Muscle of arm (tissue), 12 donors: ENCODE data around the gene ULBP3. TPM values are rescaled to one million over a fixed set of nuclear protein-coding genes. Genes with fewer than 3 reads are reported as not detected.
"Not testable (repeated sequence)": the region's sequence is repeated elsewhere in the genome, so short reads cannot be mapped to it uniquely, and the experiment has no call there.

Source experiments
- DNase-seq: peaks from one replicate; pipeline ENCODE4 v3.0.0-alpha.2; 2013
- polyA plus RNA-seq, 12 donors: library from polyadenylated mRNA; unstranded; fragments of 120-200 nt; gene quantifications; one replicate each; pipeline ENCODE4 v1.2.1, GENCODE V29; 2013; ENCODE audit not compliant: insufficient read length in 12 of 12

Gene ULBP3
- polyA plus RNA-seq, 12 donors = 1.0 to 3.2 (median 2.3) TPM; not detected in 2

DNA sequence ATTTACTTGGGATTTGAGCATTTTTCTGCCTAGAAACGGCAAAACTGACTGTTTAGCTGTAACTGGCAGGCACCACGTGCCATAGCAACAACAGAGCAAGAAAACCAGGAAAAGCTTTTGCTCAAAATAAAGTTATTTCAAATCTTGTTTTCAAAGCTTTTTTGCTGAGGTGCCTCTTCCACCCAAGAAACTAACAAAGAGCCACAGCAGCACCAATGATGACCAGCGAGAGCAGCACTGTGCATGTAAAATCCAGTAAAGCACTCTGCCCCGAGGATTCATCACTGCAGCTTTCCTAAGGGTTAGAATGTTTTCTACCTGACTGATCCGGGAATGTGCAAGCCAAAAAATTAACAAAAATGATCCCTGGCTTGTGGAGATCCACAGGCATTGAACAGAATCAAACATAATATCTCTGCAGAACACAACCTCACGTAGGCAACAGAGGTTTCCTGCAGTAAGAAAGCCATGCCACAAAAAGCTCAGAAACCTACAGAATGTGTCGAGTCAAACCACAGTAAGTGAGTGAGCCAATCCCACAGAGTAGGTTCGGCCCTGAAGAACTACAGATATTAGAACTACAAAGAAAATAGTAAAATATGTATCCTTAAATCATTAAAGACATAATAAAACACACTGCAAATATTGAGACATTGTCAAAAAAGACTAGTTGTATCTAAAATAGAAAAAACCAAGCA, 7.4 kb upstream of the ULBP3 start:
- DNase-seq = no peak

DNA sequence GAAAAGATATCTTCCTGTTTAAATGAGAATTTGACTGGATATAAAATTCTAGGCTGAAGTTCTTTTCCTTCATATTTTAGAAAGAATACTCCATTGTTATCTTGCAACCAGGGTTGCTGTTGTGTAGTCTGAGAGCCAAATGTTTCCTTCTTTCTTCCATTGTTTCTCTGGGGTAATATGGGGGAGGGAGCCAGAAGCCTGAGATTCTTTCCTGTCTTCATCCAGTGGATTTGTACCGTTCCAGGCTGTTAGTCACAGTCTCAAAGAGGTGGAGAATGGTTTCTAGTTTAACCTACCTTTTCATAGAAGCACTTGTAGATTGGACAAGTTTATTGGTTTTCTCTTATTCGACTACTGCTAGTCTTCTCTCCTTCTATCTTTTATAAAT, 6.1 kb upstream of the ULBP3 start:
- no peak for DNase-seq

DNA sequence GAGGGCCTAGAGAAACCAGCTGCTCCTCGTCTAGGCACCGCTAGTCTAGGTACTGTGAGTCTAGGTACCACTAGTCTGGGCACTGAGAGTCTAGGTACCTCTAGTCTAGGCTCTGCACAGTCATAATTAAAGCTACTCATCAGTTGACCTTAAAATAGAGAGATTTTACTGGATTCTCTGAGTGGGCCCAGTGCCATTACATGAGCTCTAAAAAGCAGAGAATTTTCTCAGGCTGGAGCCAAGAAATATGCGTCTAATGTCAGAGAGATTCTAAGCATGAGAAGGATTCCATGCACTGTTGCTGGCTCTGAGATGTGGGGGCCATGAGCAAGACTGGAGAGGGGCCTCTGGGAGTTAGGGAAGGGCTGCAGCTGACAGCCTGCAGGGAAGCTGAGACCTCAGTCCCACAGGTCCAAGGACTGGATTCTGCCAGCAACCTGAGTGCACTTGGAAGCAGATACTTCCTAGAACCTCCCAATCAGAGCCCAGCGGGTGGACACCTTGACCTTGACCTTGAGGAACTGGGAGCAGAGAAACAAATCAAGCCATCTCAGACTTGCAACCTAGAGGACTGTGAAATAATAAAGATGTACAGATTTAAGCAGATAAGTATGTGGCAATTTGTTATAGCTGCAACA, 5.6 kb upstream of the ULBP3 start:
- not testable (repeated sequence) for DNase-seq

DNA sequence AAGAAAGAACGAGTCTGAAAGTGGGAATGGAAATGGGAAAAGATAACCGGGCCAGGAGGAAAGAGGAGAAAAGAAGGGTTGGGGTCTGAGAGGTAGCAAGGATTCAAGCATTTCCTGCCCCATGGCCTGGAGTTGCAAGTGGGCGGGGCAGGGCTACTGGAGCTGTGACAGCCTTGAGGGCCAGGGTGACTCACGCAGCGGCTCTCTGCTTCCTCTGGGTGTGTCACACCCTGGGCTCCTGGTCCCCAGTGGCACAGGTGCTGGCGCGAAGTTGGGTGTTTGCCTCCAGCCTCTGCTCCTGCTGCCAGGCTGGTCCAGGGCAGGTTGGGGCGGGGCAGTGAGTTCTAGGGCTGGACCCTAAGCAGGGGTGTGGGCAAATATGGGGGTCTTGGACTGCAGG, 3.3 kb upstream of the ULBP3 start:
- no peak for DNase-seq

DNA sequence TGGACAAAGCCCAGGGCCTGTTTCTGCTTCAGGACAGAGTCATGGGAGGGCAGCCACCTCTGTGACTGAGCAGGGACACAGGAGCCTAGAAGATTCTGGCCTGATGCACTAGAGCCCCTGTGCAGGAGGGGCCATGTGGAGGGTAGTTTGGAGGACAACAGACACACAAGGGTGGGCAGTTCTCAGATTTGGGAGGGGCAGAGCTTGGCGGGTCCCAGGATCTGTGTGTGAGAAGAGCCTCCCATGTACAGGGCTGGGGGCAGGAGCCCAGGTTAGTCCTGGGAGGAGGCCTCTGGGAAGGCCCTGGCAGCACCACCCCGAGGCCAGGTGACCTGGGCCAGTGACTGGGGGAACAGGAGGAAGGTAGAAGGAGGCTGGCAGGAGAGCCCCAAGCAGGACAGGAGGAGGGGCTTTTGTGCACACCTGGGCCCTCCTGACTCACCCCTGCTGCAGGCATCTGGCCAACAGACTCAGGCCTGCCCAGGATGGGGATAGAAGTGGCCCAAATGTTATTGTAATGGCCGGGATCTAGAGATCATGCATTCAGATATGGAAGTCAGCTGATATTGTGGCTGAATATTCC, 1.4 kb upstream of the ULBP3 start:
- no peak for DNase-seq

DNA sequence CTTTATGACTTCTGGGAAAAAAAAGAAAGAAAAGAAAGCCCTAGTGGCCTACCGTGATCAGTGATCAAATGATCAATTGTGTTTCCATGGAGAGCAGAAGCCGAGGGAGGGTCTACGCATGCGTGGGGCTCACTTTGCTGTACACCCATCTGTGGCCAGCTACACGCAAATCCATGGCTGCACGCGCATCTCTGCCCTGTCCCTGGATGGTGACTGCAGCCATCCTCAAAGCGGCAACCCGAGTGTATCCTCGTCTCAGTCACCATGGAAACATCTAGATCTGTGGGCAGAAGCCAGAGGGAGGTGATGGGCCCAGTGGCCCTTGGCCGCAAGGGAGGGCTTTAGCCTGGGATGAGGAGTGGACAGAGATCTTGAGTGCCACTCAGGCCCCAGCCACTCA, 785 bp upstream of the ULBP3 start:
- DNase-seq = no peak

DNA sequence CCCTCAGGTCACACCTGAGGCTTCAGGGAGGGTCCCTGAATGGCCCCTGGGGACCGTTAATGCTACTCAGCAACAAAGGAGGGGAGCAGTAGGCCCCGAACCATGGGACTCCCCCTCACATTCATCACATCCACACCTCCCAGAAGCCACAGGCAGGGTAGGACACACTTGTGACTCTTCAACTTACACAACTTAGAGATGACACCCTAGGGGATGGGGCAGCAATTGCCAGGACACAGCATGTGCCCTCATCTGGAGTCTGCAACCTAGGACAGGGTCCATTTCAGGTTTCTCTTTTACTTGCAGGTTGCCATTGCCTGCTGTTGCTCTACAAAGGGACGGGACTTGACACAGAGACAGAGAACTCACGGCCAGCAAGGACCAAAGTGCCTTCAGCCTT, 770 bp downstream of the ULBP3 start:
- DNase-seq = no peak

DNA sequence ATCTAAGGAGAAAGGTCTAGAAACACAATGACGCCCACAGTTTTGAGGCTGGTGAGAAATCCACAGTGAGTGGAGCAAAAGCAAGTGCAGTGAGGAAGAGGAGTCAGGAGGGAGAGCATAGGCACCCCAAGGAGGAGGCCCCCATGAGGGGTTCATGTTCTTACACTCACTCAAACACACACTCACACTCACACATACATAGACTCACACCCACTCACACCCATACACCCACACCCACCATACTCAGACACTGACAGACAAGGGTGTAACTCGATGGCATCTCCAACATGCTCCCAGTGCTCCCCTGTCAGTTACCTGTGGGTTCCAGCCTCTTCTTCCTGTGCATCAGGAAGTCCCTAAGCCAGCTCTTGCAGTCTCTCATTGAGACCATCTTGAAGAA, 3.8 kb downstream of the ULBP3 start:
- no peak for DNase-seq

DNA sequence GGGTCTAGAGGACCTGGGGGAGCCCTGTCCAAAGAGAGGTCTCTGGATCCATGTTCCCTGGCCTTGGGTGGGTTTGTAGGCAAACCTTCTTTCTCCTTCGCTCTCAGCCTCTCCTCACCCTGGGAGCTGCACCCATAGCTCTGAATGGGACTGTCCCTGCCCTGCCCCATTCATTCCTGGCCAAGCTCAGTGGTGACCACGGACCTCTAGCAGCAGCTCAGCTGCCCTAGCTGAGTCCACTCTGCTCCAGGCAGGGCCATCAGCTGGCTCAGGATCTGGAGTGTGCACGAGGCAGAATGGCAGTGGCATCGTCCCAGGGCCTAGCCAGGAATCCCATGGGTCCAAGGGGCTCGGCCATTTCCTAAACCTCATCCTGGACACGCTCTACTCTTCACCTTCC, 5.3 kb downstream of the ULBP3 start:
- no peak for DNase-seq

DNA sequence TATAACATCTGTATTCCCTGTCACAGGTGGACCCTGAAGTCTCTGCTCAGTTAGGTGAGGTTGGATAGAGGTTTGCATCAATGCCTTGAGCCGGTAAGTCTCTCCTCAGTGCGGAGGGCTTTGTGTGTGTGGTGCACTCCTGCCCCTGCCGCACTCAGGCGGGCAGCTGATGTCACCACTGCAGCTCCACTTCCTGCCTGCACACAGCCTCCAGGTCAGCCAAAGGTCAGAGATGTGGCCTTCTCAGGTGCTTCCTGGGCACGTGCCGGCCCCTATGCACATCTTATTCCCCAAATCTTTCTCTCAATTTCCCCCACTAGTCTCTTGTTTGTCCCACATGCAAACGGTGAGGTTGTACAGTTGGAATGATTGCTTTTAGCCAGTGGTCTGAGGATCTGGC, 8.9 kb downstream of the ULBP3 start:
- DNase-seq = not testable (repeated sequence)

DNA sequence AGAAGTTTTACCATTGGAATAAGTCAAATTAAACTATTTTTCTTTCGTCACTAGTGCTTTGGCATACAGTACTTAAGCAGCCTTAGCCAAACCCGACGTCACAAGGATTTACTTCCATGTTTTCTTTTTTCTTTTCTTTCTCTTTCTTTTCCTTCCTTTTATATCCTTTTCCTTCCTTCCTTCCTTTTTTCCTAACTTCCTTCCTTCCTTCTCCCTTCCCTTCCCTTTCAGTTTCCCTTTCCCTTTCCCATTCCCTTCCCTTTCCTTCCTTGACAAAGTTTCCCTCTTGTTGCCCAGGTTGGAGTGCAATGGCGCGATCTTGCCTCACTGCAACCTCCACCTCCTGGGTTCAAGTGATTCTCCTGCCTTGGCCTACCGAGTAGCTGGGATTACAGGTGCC, 9.9 kb downstream of the ULBP3 start:
- no peak for DNase-seq

DNA sequence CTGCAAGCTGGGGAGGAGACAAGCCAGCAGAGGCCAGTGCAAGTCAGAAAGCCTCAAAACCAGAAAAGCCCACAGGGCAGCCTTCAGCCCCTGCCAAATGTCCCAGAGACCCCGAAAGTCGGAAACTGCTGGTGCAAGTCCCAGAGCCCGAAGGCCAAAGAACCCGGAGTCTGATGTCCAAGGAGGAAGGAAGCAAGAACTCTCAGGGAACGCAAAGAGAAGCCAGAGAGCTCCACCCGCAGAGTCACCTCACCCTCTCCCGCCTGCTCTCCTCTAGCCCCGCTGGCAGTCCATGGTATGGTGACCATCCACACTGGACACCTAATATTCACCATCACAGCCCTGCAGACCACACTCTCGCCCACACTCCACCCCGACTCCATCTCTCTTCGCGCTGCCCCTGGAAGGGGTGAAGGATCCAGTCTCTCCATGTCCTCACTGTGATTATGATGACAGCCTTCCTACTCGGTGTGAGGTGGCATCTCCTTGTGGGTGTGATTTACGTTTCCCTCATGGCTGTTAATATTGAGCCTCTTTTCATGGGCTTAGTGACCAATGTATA, 10.6 kb downstream of the ULBP3 start:
- no peak for DNase-seq

DNA sequence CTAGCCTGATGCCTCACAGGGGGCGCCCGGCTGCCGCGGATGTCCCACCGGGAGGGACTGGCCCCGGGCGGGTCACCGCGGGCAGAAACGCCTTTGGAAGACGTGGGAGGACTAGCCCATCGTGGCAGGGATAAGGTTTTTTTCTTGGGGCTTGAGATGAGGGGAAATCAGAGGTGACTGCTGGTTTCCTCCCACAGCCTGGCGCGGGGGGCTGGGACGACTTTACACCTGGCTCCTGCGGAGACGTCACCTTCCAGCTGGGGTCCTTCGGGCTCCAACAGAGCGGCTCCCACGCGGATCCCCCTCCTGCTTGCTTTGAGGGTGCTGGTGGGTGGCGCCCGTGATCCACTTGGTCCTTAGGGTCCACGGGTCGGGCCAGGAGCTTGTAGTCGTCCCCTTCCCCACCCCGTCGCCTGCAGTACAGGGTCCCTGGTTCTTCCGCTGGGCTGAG, 11.4 kb downstream of the ULBP3 start:
- DNase-seq = no peak

DNA sequence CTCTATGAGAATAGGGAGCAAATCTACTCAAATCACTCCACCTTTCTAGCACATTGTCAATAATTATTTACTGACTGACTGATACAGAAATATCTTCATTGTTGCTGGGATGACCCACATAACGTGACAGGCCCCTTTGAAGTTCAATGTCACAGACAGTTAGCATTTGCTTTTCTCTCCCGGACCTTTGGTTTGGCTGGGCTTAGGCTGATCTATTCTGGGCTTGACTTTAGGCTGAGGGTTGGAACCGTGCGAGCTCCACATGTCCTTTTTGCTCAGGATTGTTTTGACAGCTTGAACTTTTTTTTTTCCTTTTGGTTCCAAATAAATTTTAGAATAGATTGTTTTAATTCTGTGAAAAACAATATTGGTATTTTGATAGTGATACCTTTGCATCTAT, 12.0 kb downstream of the ULBP3 start:
- DNase-seq = no peak

DNA sequence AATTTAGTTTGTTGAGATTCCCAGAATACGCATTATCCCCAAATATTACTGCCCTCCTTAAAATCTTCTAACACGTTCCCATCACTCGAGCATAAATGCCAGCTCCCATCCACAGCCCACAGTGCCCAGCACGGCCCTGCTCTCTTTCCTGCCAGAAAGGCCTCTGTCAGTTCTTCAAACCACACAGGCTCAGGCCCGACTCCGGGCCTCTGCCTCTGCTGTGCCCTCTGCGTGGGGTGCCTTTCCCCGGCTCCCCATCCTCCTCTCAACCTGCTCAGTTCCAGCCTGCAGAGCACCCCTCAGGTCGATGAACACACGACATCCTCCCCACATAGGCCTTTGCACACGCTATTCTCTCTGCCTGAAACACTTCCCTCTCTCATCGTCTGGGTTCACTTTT, 12.8 kb downstream of the ULBP3 start:
- no peak for DNase-seq

DNA sequence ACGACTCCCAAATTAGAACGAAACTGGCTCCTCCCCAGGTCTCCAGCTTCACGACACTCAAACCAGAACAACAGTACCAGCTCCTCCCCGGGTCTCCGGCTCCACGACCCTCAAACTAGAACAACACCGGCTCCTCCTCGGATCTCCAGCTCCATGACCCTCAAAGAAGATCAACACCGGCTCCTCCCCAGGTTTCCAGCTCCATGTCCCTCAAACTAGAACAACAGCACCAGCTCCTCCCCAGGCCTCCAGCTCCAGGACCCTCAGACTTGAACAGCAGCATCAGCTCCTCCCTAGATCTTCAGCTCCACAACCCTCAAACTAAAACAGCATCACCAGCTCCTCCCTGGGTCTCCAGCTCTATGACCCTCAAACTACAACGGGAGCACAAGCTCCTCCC, 13.8 kb downstream of the ULBP3 start:
- no peak for DNase-seq

DNA sequence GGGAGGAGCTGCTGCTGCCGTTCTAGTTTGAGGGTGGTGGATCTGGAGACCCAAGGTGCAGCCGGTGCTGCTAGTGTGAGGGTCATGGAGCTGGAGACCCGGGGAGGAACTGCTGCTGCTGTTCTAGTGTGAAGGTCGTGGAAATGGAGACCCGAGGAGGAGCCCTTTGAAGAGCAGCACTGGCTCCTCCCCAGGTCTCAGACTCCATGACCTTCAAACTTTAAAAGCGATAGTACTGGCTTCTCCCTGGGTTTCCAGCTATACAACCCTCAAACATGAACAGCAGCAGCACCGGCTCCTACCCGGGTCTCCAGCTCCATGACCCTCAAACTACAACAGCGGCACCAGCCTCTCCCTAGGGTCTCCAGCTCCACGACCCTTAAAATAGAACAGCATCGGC, 15.5 kb downstream of the ULBP3 start:
- DNase-seq = no peak

DNA sequence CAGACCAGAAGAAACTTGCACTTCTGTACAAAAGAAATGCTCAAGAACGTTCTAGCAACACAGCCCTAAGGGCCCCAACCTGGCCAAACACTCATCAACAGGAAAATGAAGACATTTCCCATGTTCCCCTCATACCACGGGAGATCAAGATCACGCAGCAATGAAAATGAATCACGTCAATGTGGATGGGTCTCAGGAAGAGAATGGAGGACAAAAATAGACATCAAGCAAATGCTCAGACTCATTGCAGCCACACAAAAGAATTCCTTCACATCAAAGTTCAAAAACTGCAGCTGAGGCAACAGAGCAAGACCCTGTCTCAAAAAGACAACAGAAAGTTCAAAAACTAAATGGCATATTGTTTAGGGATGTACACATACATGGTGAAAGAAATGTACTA, 18.1 kb downstream of the ULBP3 start:
- no peak for DNase-seq

DNA sequence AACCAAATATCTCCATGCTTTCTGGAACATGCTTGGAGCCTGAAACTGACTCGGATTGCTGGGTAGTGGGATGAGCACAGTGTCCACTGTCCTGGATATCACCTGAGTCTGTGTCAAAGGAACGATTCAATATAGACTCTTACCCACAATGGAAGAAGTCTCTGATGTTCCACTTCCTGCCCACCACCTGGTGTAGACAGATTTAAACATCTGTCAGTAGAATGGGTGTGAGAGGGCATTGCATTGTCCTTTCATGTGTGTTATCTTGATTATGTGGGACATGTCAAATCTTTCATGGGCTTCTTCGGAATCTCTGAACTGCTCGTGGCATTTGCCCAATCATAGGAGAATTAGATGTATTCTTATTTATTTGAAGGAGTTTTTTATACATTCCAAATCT, 20.8 kb downstream of the ULBP3 start:
- no peak for DNase-seq

DNA sequence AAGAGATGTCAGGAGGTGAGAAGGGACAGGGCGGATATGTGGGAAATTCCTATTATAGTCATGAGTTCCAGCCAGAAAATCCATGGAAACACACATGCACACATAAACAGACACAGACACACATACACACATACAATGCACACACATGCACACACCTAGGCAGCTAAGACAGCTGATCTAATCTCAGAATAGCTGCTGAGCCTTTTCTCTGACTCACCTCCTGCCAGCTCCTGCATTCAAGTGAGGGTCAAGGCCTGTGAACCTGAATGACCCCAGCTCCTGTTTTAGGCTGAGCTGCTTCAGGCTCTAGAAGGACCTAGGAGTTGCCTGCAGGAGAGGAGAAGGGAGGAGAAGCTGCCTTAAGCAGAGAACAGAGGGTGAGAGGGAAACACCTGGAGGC, 22.0 kb downstream of the ULBP3 start:
- no peak for DNase-seq

DNA sequence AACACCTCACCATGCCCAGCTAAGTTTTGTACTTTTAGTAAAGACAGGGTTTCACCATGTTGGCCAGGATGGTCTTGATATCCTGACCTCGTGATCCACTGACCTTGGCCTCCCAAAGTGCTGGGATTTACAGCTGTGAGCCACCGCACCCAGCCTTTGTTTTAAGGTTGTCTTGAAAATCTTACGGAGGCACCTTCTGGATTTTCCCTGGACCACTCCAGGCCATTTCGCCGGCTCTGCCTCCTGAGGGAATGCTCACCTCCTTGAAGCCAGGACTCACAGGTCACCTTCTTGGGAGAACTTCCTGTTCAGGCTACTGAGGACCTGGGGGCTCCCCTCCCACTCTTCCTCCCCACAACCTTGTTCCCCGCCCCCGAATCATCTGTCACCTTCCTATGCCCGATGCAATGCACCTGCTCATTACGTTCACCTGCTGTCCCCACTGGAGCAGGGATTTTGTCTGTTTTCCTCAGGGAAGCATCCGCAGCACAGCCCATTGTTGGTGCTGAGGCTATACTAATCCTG, 24.2 kb downstream of the ULBP3 start:
- no peak for DNase-seq

DNA sequence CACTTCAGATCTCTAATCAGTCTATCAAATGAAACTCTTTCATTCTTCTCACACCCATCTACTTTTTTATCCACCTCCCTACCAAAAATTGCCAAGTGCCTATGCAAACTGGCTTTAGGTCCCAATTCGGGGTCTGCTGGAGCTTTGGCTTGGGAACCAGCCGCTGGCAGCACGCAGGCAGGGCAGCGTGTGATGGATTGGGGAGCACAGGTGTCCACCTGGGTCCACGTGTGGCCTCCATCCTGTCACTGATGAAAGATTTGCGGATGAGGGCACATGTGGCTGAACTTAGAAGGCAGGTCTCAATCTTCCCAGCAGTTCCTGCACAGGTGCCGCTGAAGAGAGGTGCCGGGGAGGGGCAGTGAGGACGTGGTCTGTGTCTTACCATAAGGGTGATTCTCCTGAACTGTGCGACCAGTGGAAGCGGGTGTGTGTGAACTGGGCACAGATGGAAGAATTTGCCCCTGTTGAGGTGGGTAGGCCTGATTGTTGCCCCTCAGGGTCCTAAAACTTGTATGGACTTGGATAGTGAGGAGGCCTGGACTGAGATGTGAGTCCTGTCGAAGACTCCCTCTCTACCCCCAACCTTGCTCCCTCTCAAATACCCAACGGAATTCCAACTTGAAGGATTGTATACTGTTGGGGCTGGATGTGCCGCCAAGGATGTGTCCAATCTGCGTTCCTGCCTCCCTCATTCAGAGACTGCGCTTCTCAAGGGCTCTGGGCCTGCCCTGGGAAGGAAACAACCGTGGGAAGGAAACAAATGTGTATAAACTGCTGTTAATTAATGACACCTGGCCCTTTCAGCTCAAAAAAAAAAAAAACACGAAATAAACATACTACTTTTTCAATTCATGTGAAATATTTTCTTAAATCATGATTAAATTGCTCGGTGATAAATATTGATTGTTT, 25.2 kb downstream of the ULBP3 start:
- no peak for DNase-seq
